MM.1S (cell line): ENCODE results near the gene SFMBT2.

Experiments used
- EZH2 ChIP-seq: fragments of 300-600 bp; sonication (generic); optimal IDR thresholded peaks from 2 replicates; pipeline ENCODE3; 2017; ENCODE audit warnings: low read depth, mild to moderate bottlenecking, antibody characterized with exemption, low read length, mixed read lengths
- TF ChIP-seq, protein P1 (sequence below): fragments of 300-600 bp; sonication (generic); IDR thresholded peaks from 2 replicates; pipeline ENCODE4 v1.5.1; 2016; ENCODE audit warnings: antibody characterized with exemption, low read length, mixed read lengths

DNA sequence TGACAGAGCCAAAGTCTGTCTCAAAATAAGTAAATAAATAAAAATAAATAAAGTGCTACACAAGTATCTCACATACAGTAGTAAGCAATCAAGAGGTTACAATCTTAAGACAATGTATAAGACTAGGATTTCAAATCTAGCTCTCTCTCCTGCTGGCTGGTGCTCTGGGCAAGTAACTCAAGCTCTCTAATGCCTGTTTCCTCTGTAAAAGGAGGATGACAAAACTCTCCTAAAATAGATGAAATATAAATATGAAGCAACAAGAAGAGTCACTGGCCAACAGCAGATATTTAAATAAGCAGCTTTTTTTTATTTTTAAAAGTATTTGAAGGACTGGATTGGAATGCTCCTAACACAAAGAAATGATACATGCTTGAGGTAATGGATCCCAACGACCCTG is 7.2 kb downstream of the SFMBT2 start:
- TF ChIP-seq, protein P1, sequence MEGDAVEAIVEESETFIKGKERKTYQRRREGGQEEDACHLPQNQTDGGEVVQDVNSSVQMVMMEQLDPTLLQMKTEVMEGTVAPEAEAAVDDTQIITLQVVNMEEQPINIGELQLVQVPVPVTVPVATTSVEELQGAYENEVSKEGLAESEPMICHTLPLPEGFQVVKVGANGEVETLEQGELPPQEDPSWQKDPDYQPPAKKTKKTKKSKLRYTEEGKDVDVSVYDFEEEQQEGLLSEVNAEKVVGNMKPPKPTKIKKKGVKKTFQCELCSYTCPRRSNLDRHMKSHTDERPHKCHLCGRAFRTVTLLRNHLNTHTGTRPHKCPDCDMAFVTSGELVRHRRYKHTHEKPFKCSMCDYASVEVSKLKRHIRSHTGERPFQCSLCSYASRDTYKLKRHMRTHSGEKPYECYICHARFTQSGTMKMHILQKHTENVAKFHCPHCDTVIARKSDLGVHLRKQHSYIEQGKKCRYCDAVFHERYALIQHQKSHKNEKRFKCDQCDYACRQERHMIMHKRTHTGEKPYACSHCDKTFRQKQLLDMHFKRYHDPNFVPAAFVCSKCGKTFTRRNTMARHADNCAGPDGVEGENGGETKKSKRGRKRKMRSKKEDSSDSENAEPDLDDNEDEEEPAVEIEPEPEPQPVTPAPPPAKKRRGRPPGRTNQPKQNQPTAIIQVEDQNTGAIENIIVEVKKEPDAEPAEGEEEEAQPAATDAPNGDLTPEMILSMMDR: no peak
- TF ChIP-seq EZH2: no peak
